Thoracic aorta (tissue), 2 donors: ENCODE measurements around the gene CABLES2. TPM values are rescaled to one million over a fixed set of nuclear protein-coding genes. Genes with fewer than 3 reads are reported as not detected.
"Not testable (repeated sequence)": the region's sequence is repeated elsewhere in the genome, so short reads cannot be mapped to it uniquely, and the experiment has no call there.

Source experiments
- ATAC-seq: fragments of 150-250 bp; one replicate; pipeline ENCODE4 v1.8.0; 2017; ENCODE audit warnings: low read depth; ENCODE audit not compliant: insufficient number of reproducible peaks, low FRiP score
- DNase-seq: peaks from one replicate; pipeline ENCODE4 v3.0.0-alpha.2; 2020; ENCODE audit warnings: low spot score
- H3K27ac ChIP-seq, 2 donors: fragments of 200-600 bp; sonication (generic); 1 replicate in 1 of 2; 2 replicates in 1 of 2; pipeline ENCODE4 v1.5.1; 2016; ENCODE audit warnings: mild to moderate bottlenecking in 2 of 2, moderate library complexity in 2 of 2
- H3K27me3 ChIP-seq: fragments of 200-600 bp; sonication (generic); replicated peaks from 2 replicates; pipeline ENCODE4 v1.6.0; 2016; ENCODE audit warnings: mild to moderate bottlenecking; ENCODE audit not compliant: insufficient read depth
- H3K36me3 ChIP-seq: fragments of 200-600 bp; sonication (generic); one replicate; pipeline ENCODE4 v1.5.1; 2016
- H3K4me1 ChIP-seq, 2 donors: fragments of 200-600 bp; sonication (generic); 1 replicate in 1 of 2; 2 replicates in 1 of 2; pipeline versions ENCODE4 v1.5.1 to v1.6.0; 2016; ENCODE audit warnings: low read depth in 2 of 2, mild to moderate bottlenecking in 1 of 2; ENCODE audit not compliant: control insufficient read depth in 1 of 2
- H3K4me3 ChIP-seq: fragments of 200-600 bp; sonication (generic); 2 replicates; pipeline ENCODE4 v1.5.1; 2016; ENCODE audit warnings: mild to moderate bottlenecking
- H3K9me3 ChIP-seq: fragments of 200-600 bp; sonication (generic); 2 replicates; pipeline ENCODE4 v1.5.1; 2016
- CTCF ChIP-seq: fragments of 200-600 bp; sonication (generic); IDR thresholded peaks from one replicate; pipeline ENCODE4 v1.5.1; 2019; ENCODE audit warnings: antibody characterized with exemption
- total RNA-seq, 2 donors: library from RNA; depleted of rRNA; stranded (reverse); fragments of >200 nt; gene quantifications; one replicate each; pipeline versions ENCODE4 v1.1.0 to v1.2.3, GENCODE V29; 2016

Gene CABLES2
- total RNA-seq, 2 donors from 2014 or later: 2.1 to 9.2 TPM

GRCh38 chr20:62377615-62378178 is 29.4 kb downstream of the CABLES2 start:
- no peak for TF ChIP-seq CTCF
- DNase-seq: no peak
- Histone ChIP-seq H3K9me3 (no peaks in the 10 kb centered on the region), H3K27ac (peak overlapping the region in 1 of 2 donors; percentile 28), H3K4me3 (no peak overlapping the region), H3K36me3 (no peaks in the 10 kb centered on the region), H3K27me3 (no peaks in the 10 kb centered on the region), H3K4me1 (peaks cover 14 to 47% of the 10 kb centered on the region in 2 donors)
- no peak for ATAC-seq

DNA sequence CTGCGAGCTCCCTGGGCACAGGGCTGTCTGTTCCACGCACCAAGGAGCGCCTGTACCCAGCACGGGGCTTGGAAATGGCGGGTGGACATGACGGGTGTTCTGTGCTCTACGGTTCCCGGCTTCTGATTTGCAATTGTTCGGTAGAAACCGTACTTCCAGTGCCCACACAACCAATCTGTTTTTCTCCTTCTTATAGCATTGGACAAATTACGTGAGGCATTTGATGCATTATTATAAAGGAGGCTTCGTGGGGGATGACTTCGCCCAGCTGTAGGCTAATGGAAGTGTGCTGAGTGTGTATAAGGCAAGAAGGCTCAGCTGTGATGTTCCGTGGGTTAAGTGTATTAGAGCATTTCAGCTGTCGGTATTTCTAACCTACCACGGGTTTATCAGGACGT is 30.0 kb downstream of the CABLES2 start:
- no peaks in the 10 kb centered on the region for H3K9me3 ChIP-seq
- peaks cover 20 to 52% of the 10 kb centered on the region in 2 donors for H3K4me1 ChIP-seq
- no peaks in the 10 kb centered on the region for H3K27me3 ChIP-seq
- H3K27ac ChIP-seq: peak overlapping the region; percentile 56 to 66
- no peak overlapping the region for H3K4me3 ChIP-seq
- DNase-seq: no peak
- no peaks in the 10 kb centered on the region for H3K36me3 ChIP-seq
- no peak for ATAC-seq
- TF ChIP-seq CTCF: no peak

DNA sequence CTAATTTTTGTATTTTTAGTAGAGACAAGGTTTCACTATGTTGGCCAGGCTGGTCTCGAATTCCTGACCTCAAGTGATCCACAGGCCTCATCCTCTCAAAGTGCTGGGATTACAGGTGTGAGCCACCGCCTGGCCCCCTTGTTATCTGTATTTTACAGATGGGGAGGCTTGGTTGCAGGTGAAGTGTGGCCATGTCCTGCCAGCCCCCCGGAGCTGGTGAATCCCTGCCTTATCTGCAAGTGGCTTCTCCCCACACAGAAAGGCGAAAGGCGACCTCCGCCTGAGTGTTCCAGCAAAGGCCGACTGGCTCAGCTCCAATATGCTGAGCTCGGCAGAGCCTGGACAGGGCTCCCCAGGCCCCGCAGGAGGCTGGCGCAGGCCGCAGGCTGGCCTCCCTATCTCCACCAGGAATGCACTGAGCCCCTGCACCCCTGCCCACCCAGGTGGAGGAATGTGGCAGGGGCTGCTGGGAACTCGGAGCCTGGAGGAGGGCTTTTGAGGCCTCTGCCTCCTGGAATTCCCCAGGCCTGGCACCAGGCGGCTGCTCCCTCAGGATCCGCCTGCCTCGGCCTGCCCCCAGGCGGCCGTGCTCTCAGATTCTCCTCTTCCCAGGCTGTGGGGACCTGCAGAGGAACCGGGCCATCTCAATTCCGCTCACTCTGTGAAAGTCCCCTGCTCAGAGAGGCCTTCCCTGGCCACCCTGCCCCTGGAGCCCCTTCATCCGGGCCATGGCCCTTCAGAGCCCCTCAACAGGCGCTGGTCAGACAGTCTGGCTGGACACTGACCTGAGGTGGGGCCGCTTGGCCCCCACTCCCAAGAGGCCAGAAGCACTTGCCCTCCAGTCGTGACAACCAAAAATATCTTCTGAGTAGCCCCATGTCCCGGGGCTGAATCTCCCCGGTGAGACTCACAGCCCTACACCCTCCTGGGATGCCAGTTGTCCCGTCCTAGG is 30.7 kb downstream of the CABLES2 start:
- TF ChIP-seq CTCF: peak; percentile 77
- H3K4me3 ChIP-seq: peak overlapping the region; percentile 23
- peak overlapping the region; percentile 56 to 66 for H3K27ac ChIP-seq
- H3K4me1 ChIP-seq: peaks cover 21 to 59% of the 10 kb centered on the region in 2 donors
- H3K27me3 ChIP-seq: no peaks in the 10 kb centered on the region
- ATAC-seq: peak; percentile 34
- H3K9me3 ChIP-seq: no peaks in the 10 kb centered on the region
- DNase-seq: no peak
- no peaks in the 10 kb centered on the region for H3K36me3 ChIP-seq

DNA sequence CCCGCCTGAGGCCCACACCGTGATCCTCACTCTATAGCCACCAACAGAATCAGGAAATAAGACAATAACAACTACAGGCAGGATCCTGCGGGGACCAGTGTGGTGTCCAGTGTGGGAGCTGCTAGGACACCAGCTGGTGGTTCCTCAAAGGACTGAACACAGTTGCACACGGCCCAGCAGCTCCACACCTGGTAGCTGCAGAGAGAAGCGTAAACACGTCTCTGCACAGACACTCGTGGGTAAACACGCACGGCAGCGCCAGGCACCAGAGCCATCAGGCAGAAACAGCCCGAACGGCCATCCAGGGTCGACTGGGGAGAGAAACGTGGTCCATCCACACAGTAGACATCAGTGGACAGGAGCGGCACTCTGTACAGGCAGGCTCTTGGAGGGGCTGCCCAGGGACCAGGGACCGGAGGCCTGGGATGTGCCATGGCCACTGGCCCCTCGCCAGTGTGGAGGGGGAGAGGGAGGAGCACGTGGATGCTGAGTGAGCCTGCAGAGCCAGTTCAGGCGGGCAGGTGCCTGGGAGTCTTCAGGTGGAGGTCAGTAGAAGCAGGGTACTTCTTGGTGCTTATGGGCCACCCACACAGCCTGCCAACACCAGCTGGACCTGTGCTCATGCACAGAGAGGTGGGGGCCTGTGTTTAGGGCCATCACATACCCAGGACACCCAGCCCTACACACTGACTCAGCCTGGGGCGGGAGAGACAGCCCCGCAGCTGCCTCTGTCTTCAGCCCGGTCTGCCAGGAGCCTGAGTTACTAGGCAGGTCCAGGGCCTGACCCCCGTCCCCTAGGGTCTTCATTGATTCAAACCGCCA is 32.5 kb downstream of the CABLES2 start:
- DNase-seq: no peak
- Histone ChIP-seq H3K36me3 (no peaks in the 10 kb centered on the region), H3K27ac (peak overlapping the region; percentile 38 to 66), H3K4me3 (no peak overlapping the region), H3K27me3 (no peaks in the 10 kb centered on the region), H3K4me1 (peaks cover 29 to 77% of the 10 kb centered on the region in 2 donors), H3K9me3 (no peaks in the 10 kb centered on the region)
- no peak for ATAC-seq
- TF ChIP-seq CTCF: no peak

DNA sequence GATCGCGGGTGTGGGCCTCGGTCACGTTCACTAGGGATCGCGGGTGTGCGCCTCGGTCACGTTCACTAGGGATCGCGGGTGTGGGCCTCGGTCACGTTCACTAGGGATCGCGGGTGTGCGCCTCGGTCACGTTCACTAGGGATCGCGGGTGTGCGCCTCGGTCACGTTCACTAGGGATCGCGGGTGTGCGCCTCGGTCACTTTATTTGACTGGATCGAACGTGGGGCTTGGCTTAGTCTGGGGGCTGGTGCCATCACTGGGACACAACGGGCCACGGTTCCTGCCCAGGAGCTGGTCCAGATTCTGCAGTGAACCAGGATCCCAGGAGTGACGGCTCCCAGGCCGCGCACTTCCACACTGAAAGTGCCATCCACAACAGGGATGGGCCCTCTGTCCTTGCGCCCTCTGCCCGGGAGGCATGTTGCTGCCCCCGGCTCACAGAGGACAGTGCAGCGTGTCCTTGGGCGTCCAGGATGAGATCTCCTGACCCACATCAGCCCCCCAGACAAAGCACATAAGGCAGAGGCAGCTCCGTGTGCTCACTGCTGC is 33.4 kb downstream of the CABLES2 start:
- not testable (repeated sequence) for H3K27me3 ChIP-seq, DNase-seq, H3K36me3 ChIP-seq, H3K9me3 ChIP-seq, ATAC-seq, H3K4me3 ChIP-seq
- Histone ChIP-seq H3K4me1 (peaks cover 37 to 84% of the 10 kb centered on the region in 2 donors), H3K27ac (peak overlapping the region in 1 of 2 donors; percentile 41)
